Measurements from ENCODE around the gene ACO2. TPM values are rescaled to one million over a fixed set of nuclear protein-coding genes. Genes with fewer than 3 reads are reported as not detected.
"Not testable (repeated sequence)": the region's sequence is repeated elsewhere in the genome, so short reads cannot be mapped to it uniquely, and the experiment has no call there.

ACO2 gene
- polyA plus RNA-seq (2012; ENCODE audit: missing spikeins), result 66.5 TPM

DNA sequence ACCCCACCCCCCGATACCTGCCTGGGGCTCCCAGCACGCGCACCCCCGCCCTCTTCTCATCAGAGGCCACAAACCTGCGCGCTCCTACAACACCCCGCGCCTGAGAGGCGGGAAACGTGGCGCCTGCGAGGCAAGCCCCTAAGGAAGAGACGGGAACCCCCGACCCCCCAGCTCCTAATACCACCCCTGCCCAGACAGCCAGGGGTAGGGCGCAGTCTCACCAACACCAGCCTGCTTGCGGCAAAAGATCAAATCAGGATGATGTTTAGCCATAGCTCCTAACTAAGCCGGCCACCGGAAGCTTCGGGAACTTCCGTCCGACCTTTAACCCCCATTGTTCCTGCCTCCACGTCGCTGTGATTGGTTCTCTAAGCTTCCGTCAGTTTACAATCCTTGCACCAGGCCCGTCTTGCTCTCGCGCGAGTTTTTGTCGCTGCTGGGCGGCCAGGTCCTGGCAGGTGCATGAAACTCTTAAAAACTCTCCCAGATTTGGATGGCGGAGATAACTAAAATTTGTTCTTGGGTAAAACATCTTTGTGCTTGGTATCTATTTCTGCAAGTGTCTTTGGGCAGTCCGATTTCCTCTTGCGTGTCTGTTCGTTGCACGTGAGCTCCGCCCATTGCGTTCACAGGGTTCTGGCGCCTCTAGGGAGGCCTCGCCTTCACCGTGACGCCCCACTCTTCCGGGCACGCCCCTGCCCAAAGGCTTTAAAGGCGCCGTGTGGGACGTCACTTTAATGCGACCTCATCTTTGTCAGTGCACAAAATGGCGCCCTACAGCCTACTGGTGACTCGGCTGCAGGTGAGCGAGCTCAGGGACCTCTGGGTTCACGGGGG, at the start of gene ACO2, which contains the start of gene PHF5A:
TSS of gene ACO2 (plus strand) at position 737 of the 837 bp plus-strand sequence. CDS start at position 767, 30 bp downstream.
TSS of gene PHF5A (minus strand) at position 312 of the 837 bp plus-strand sequence. CDS start at position 273, 39 bp downstream.
- TF ChIP-seq POLR2AphosphoS5 (IDR thresholded peaks at IDR 0.05; ENCODE audit: low read depth, low read length), result peak; percentile 71
- TF ChIP-seq TAF1 (IDR thresholded peaks at IDR 0.05; ENCODE audit: borderline replicate concordance, low read depth, low read length), result peak; percentile 91
- TF ChIP-seq POLR2A (IDR thresholded peaks at IDR 0.05; ENCODE audit: low read depth, low read length), result peak; percentile 74; the same call in 1 of the 2 replicates
- DNase-seq (ENCODE audit: insufficient read length) (peak; percentile 93), FAIRE-seq (peak; percentile 97)

DNA sequence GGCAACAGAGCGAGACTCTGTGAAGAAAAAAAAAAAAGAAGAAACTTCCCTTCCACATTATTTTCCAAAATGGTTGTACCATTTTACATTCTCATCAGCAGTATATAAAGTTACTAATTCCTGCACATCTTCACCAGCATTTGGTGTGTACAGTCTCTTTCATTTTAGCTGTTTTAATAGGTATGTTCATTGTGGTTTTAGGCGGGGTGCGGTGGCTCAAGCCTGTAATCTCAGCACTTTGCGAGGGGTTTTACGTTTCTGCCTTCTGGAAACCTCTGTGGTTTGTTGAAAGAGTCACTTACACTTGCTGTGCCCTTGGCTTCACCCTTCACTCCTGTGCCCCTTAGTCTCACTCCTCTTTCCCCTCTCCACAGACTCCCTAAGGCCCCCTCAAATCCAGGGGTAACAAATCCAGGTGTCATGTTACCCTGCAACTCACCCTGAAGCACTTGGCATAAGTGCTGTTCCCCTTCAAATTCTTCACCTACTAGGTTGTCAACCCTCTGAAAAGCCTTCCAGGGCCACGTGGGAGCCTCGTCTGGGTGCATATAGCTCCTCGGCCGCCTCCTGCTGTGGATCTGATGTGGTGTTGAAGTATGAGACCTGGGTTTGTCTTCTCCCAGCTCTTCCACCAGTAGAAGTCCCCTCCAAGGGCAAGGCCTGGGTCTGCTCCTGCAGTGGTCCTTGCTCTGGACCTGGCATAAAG, 43.1 kb upstream of the ACO2 start:
- DNase-seq (ENCODE audit: insufficient read length), result no peak
- FAIRE-seq, result no peak
- no peak for TF ChIP-seq POLR2AphosphoS5 (IDR thresholded peaks at IDR 0.05; ENCODE audit: low read depth, low read length)
- TF ChIP-seq TAF1 (IDR thresholded peaks at IDR 0.05; ENCODE audit: borderline replicate concordance, low read depth, low read length), result no peak
- no peak for TF ChIP-seq POLR2A (IDR thresholded peaks at IDR 0.05; ENCODE audit: low read depth, low read length)

DNA sequence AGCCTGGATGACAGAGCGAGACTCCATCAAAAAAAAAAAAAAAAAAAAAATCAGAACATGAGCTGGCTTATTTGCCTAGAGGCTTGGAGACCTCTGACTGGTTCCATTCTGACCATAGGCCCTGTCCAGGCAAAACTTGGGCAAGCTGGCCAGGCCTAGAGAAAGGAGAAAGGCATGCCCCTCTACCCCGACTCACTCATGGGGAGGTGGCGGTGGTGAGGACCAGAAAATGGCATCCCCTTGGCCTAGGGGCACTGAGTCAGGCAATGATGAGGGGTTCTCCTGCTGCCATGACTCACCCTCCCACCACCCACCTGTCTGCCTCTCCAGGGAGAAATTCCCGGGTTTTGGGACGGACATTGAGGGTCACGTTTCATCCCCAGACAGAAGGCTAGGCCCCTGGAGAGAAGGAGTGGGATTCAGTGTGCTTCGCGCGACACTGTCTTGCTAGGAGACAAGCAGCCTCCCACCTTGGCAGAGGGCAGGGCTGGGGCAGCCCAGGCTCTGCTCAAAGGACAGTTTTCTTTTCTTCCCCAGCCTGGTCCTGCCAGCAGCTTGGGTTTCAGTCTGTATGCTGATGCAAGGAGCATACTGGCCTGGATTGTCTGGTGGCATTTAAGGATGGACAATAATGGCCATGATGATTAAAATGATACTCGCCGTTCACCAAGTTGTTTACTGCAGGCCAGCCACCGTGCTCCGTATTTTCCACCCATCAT, 39.5 kb upstream of the ACO2 start:
- FAIRE-seq (no peak), DNase-seq (ENCODE audit: insufficient read length) (no peak)
- TF ChIP-seq TAF1 (IDR thresholded peaks at IDR 0.05; ENCODE audit: borderline replicate concordance, low read depth, low read length) (no peak), POLR2A (IDR thresholded peaks at IDR 0.05; ENCODE audit: low read depth, low read length) (no peak), POLR2AphosphoS5 (IDR thresholded peaks at IDR 0.05; ENCODE audit: low read depth, low read length) (no peak)

DNA sequence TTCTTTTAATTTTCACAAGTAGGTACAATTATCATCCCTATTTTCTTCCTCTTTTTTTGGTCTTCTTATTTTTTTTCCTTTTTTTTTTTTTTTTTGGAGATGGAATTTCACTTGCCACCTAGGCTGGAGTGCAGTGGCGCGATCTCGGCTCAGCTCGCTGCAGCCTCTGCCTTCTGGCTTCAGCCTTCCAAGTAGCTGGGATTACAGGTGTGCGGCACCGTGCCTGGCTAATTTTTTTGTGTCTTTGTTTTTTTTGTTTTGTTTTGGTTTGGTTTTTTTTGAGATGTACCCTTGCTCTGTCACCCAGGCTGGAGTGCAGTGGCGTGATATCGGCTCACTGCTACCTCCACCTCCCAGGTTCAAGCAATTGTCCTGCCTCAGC, 39.0 kb upstream of the ACO2 start:
- TF ChIP-seq TAF1 (IDR thresholded peaks at IDR 0.05; ENCODE audit: borderline replicate concordance, low read depth, low read length) (no peak), POLR2A (IDR thresholded peaks at IDR 0.05; ENCODE audit: low read depth, low read length) (no peak), POLR2AphosphoS5 (IDR thresholded peaks at IDR 0.05; ENCODE audit: low read depth, low read length) (no peak)
- no peak for FAIRE-seq
- no peak for DNase-seq (ENCODE audit: insufficient read length)

DNA sequence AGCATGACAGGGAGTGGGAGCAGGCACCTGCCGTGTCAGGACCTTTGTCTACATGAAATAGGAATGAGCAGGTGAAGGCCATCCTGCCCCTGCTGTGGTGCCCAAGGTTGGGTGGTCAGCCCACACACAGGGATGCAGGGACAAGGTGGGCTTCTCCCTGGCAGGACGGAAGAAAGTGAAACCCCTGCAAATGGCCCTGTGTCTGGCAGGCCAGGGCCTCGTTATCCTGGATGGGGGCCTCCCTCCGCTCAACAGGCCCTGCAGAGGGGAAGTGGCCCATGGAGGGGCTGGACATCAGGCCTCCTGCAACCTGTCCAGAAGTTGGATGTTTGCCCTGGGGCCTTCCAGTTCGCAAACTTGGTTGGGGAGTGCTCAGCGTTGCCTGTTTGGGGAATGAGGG, 37.3 kb upstream of the ACO2 start:
- DNase-seq (ENCODE audit: insufficient read length), result no peak
- FAIRE-seq, result no peak
- TF ChIP-seq POLR2A (IDR thresholded peaks at IDR 0.05; ENCODE audit: low read depth, low read length), result no peak
- TF ChIP-seq TAF1 (IDR thresholded peaks at IDR 0.05; ENCODE audit: borderline replicate concordance, low read depth, low read length), result no peak
- TF ChIP-seq POLR2AphosphoS5 (IDR thresholded peaks at IDR 0.05; ENCODE audit: low read depth, low read length), result no peak

DNA sequence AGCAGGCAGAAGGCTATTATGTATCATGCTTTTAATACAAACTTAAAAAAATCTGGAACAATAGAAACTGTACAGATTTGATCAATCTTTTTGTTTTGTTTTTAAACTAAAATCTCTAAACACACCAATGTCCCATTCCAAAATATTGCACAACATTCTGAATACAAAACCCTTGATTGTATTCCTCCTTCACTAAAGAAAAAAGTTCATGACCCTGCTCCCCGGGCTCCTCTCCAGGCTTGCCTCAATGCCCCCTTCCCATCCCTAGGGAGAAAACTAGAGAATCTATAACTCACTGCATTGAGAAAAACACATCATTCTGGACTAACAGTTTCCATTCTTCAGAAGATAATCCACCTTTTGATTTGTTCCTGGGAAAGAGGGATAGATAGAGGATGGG, 35.4 kb upstream of the ACO2 start:
- DNase-seq (ENCODE audit: insufficient read length); FAIRE-seq: not testable (repeated sequence)

DNA sequence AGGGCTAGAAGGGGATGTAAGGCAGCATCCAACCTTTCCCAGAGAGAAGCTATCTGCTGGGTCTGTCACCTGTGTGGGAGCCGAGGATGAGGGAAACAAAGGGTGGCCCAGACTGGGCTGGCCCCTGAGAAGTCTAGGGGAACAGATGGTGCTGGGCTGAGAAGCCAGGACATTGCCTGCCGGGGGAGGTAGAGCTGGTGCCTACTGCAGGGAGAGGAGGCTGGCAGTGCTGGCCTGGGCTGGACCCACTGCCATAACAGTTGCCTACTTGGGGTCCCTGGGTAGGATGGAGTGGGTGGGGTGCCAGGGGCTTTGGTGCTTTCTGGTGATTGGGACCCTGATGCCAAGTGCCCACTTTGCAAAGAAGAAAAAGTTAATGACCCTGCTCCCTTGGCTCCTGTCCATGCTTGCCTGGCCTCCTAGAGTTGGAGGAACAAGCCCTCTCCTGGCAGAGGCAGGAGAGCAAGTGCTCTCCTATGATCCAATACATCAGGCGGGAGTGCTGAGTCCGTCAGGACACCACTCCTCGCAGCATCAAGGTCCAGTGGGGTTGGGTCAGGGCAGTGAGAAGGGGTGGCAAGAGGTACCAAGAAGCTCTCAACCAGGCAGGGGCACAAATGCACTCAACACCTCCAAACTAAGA, 34.4 kb upstream of the ACO2 start:
- FAIRE-seq; DNase-seq (ENCODE audit: insufficient read length): not testable (repeated sequence)

DNA sequence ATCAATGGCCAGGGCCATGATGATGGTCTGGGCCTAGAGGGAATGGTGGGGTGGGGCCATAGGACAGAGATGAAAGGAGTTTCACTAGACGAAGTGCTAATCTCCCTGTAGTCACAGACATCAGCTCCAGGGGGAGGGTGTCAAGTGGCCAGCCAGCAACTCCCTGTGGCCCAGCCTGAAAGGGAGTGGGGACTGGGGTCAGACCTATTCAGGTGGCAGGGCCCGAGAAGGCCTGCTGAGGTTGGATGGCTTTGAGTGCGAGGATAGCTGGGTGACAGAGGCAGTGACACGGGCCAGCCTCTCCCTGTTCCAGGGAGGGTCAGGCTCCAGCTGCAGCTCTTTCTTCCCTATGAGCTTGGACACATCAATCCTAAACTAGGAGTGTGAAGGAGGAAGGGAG, 33.4 kb upstream of the ACO2 start:
- FAIRE-seq (no peak), DNase-seq (ENCODE audit: insufficient read length) (no peak)
- TF ChIP-seq POLR2A (IDR thresholded peaks at IDR 0.05; ENCODE audit: low read depth, low read length) (no peak), POLR2AphosphoS5 (IDR thresholded peaks at IDR 0.05; ENCODE audit: low read depth, low read length) (no peak), TAF1 (IDR thresholded peaks at IDR 0.05; ENCODE audit: borderline replicate concordance, low read depth, low read length) (no peak)

DNA sequence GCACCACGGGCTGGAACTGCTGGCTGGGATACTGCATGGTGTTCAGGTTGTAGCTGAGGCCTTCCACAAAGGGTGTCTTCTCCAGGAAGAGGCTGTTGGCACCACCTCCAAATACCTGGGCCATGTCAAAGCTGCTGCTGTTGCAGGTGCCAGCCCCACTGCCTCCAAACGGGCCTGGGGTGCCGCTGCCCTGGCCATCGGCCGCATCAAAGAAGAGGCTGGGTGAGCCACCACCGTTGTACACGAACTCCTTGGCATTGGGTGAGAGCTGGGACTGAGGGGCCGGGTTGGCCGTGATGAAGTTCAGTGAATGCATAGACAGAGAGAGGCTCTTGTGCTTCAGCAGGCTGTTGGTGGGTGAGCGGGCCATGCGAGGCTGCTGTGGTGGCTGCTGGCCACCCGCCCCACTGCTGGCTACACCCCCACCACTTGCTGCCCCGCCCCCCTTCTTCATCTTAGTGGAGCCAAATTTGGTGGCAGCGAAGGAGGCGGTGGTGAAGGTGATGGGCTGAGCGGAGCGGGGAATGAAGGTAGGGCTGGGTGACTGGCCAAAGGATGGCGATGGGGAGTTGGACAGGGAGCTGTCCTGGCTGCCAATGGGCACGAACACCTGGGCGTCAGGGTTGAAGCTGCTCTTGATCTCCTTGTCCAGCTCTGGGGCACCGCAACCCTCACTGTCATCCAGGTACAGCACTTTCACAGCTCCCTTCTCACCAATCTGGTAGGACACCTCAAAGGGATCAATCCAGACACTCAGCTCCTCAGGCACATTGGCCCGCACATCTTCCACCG, 32.4 kb upstream of the ACO2 start:
- no peak for DNase-seq (ENCODE audit: insufficient read length)
- no peak for TF ChIP-seq TAF1 (IDR thresholded peaks at IDR 0.05; ENCODE audit: borderline replicate concordance, low read depth, low read length)
- no peak for TF ChIP-seq POLR2A (IDR thresholded peaks at IDR 0.05; ENCODE audit: low read depth, low read length)
- TF ChIP-seq POLR2AphosphoS5 (IDR thresholded peaks at IDR 0.05; ENCODE audit: low read depth, low read length), result no peak
- FAIRE-seq, result no peak

DNA sequence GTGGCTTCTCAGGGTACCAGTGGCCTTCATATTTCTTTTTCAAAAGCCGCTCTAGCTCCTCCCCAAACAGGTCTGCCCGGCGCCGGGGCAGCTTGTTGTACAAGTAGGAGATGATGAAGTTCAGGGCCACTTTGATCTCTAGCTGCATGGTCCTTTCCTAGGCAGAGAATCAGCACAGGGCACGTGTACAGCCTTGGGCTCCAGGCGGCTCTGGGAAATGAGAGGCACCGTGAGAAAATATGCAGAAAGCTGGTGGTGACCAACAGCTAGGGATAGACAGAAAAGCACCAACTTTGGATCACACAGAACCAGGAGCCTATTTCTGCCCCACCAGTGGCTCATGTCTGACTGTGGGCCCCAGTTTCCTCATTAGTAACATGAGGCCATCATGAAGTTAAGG, 31.7 kb upstream of the ACO2 start:
- no peak for FAIRE-seq
- no peak for TF ChIP-seq POLR2A (IDR thresholded peaks at IDR 0.05; ENCODE audit: low read depth, low read length)
- no peak for TF ChIP-seq POLR2AphosphoS5 (IDR thresholded peaks at IDR 0.05; ENCODE audit: low read depth, low read length)
- no peak for TF ChIP-seq TAF1 (IDR thresholded peaks at IDR 0.05; ENCODE audit: borderline replicate concordance, low read depth, low read length)
- no peak for DNase-seq (ENCODE audit: insufficient read length)

DNA sequence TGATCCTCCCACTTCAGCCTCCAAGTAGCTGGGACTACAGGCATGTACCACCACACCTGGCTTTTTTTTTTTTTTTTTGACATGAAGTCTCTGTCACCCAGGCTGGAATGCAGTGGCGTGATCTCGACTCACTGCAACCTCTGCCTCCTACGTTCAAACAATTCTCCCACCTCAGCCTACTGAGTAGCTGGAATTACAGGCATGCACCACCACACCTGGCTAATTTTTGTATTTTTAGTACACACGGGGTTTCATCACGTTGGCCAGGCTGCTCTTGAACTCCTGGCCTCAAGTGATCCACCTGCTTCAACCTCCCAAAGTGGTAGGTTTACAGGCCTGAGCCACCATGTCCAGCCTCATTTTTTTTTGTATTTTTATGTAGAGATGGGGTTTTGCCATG, 28.4 kb upstream of the ACO2 start:
- FAIRE-seq; DNase-seq (ENCODE audit: insufficient read length): not testable (repeated sequence)

All from GM12892 (cell line).